Activated naive CD8-positive, alpha-beta T cell treated with anti-CD3 and anti-CD28 coated beads for 36 hours (primary cell): ENCODE data around the gene DPCD. TPM values are rescaled to one million over a fixed set of nuclear protein-coding genes. Genes with fewer than 3 reads are reported as not detected.

Source experiments
- DNase-seq: peaks from one replicate; pipeline ENCODE4 v3.0.0; 2021
- H3K27ac Mint-ChIP-seq: one replicate; pipeline ENCODE4 v1.8.0; 2022; ENCODE audit warnings: mild to moderate bottlenecking, moderate library complexity, mixed read lengths
- H3K27me3 Mint-ChIP-seq: one replicate; pipeline ENCODE4 v1.8.0; 2022; ENCODE audit warnings: mild to moderate bottlenecking, mixed read lengths
- H3K36me3 Mint-ChIP-seq: one replicate; pipeline ENCODE4 v1.8.0; 2021; ENCODE audit warnings: mild to moderate bottlenecking, mixed read lengths
- H3K4me1 Mint-ChIP-seq: one replicate; pipeline ENCODE4 v1.8.0; 2021; ENCODE audit warnings: mixed read lengths
- H3K4me3 Mint-ChIP-seq: one replicate; pipeline ENCODE4 v1.8.0; 2022; ENCODE audit warnings: mild to moderate bottlenecking, moderate library complexity, mixed read lengths
- H3K9me3 Mint-ChIP-seq: one replicate; pipeline ENCODE4 v1.8.0; 2022; ENCODE audit warnings: mixed read lengths
- total RNA-seq, 2 experiments: library from RNA; stranded (reverse); gene quantifications; one replicate each; pipeline ENCODE4 v1.2.3, GENCODE V29; 2021

Gene DPCD
- total RNA-seq, 2 experiments from 2014 or later = 20.4 to 22.9 TPM

DNA sequence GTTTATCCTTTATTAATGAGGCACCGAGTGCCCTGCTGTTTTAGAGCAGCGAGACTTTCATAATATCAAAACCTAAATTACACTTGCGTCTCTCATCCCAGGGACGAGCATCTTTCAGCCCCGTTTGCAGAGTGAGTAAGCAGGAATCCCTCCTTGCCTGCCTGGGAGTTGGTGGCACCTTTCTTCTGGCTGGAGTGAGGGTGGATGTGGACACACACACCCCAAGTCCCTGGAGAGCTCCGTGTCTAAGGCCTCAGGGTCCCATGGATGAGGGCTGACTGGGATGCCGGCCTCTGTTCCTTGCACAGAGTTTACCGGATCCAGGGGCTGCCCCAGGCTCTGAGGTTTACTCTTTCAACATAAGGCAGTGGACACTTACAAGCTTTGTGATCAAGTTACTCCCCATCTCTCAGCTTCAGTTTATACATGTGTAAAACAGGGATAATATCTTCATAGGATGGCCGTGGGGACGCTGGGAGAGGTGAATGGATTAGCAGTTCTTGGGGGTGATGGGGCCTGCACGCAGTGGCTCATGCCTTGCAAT lies 24.6 kb upstream of the DPCD start:
- Mint-ChIP-seq H3K9me3 (no peaks in the 10 kb centered on the region), H3K27me3 (peaks cover 43% of the 10 kb centered on the region), H3K4me3 (no peak overlapping the region), H3K4me1 (peaks cover 9% of the 10 kb centered on the region), H3K27ac (no peak overlapping the region), H3K36me3 (no peaks in the 10 kb centered on the region)
- no peak for DNase-seq

DNA sequence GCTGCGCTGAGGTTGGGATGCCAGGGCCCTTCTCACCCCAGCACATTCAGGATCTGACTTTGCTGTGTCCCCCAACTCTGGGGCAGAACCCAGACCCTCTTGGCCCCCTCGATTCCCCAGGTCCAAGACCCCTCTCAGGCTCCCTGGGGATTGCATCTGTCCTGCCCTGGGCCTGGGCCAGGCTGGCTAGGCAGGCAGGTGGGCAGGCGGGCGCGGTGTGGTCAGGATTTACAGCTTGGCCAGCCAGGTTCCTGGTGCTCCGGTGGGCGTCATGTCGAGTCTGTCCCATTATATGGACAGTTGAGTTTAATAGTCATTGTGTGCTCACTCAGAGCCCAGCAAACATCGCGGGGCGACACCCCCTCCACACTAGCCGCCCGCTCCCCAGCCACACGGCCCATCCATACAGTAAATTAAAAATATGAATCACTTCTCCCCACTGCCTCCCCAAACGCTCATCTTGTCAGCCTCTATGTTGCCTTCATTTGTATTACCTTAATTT lies 23.6 kb upstream of the DPCD start:
- H3K9me3 Mint-ChIP-seq = no peaks in the 10 kb centered on the region
- H3K27ac Mint-ChIP-seq = no peak overlapping the region
- no peaks in the 10 kb centered on the region for H3K36me3 Mint-ChIP-seq
- H3K27me3 Mint-ChIP-seq = peaks cover 53% of the 10 kb centered on the region
- H3K4me1 Mint-ChIP-seq = peaks cover 7% of the 10 kb centered on the region
- no peak for DNase-seq
- no peak overlapping the region for H3K4me3 Mint-ChIP-seq

DNA sequence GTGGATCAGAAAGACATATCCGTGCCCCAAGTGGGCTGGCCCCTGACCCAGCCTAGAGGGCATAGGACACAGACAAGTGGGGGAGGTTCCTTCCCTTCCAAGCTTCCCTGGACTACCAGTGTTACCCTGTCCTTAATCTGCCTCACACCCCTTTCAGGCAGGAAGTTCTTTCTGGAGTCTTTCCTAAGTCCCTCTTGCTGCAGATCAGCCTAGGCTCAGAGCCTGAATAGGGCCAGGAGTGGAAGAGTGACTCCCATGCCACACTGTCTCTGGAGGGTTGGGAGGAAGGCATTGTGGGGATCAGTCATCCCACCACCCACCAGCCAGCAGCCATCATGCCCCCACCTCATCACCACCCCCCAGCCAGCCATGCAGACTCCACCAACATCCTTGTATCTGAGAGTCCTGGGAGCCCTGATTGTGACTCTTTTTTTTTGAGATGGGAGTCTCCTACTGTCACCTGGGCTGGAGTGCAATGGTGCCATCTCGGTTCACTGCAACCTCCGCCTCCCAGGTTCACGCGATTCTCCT lies 22.7 kb upstream of the DPCD start:
- no peaks in the 10 kb centered on the region for H3K36me3 Mint-ChIP-seq
- no peaks in the 10 kb centered on the region for H3K9me3 Mint-ChIP-seq
- DNase-seq = no peak
- peaks cover 10% of the 10 kb centered on the region for H3K4me1 Mint-ChIP-seq
- H3K27me3 Mint-ChIP-seq = peaks cover 57% of the 10 kb centered on the region
- no peak overlapping the region for H3K27ac Mint-ChIP-seq
- no peak overlapping the region for H3K4me3 Mint-ChIP-seq

DNA sequence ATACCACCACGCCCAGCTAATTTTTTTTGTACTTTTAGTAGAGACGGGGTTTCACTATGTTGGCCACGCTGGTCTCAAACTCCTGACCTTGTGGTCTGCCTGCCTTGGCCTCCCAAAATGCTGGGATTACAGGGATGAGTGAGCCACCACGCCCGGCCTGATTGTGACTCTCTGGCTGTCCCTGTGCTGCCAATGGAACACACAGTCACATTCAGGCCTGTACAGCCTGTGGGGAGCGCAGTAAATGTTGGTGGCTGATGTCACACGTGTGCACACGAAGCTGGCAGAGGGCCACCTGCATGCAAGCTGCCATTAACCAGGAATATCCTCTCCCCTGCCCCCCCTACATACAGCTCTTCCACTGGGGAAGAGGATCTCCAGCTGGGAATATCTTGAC lies 22.2 kb upstream of the DPCD start:
- Mint-ChIP-seq H3K36me3 (no peaks in the 10 kb centered on the region), H3K4me1 (peaks cover 10% of the 10 kb centered on the region), H3K9me3 (no peaks in the 10 kb centered on the region), H3K27ac (no peak overlapping the region), H3K4me3 (no peak overlapping the region), H3K27me3 (peaks cover 61% of the 10 kb centered on the region)
- no peak for DNase-seq

DNA sequence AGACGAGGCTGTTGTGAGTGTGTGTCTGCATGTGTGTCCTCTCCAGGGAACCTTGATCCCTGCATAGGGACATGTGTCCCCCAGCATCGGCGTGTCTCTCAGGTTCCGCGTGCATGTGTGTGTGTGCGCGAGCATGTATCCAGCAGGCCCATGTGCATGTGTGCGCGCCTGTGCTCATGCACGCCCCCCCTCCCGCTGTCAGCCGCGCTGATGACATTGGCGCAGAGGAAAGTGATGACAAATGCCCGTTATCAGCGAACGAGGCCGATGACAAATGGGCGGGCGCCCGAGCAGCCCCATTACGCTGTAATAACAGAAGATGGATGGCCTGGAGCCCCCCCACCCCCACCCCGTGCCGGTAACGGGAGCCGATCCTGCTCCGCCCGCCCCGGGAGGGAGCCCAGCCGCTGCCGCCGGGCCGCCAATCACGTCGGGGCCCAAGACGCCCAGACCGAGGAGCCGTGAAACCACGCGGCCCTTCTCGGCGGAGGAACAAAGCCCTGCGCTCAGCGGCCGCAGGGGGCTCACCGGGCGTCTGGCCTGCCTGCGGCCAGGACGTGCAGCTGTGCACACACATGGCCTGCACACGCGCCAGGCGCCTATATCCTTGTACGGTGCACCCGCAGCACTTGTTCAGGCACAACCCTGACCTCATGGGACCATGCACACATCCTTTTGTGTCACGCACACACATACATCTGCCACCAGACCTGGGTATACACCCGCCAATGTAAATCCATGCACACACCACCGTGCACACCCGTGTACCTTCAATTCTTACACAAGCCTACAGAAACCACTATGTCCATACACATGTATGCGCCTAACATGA lies 21.6 kb upstream of the DPCD start:
- no peaks in the 10 kb centered on the region for H3K9me3 Mint-ChIP-seq
- peak; percentile 21 for DNase-seq
- H3K4me1 Mint-ChIP-seq = peaks cover 10% of the 10 kb centered on the region
- no peak overlapping the region for H3K27ac Mint-ChIP-seq
- no peaks in the 10 kb centered on the region for H3K36me3 Mint-ChIP-seq
- H3K27me3 Mint-ChIP-seq = peaks cover 64% of the 10 kb centered on the region
- no peak overlapping the region for H3K4me3 Mint-ChIP-seq

DNA sequence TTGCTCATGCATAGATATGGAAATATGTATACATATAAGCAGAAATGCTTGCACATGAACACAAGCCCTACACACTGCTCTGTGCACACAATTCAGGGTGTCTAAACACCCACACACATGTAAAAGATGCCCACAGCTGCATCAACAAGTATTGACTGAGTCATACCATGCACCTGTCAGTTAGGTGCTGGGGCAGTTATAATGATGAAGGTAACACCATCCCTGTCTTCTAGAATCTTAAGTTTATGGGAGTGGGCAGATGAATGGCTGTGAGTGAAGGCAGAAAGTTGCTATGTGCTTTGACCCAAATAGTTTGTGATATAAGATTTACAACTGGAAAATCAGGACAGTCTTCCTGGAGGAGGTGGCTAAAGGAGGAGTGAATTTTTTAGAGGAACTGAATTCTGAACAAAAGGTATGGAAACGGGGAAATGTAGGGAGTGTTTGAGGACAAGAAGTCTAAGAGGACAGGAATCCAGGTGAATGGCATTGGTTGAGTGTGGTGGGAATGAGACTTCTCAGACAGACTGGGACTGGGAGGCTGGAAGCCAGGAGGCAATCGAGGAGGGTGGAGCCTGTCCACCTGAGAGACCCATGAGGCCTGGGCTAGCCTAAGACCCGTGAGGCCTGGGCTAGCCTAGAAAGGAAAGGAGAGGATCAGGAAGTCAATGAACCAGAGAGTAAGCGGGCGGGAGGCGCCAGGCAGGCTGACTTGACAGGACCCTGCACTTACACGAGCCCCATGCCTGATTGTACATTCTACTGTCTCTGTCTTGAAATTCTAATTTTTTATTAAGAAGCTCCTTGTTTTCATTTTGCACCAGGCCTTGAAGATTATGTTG lies 20.7 kb upstream of the DPCD start:
- H3K4me3 Mint-ChIP-seq = no peak overlapping the region
- peaks cover 64% of the 10 kb centered on the region for H3K27me3 Mint-ChIP-seq
- H3K4me1 Mint-ChIP-seq = peaks cover 10% of the 10 kb centered on the region

DNA sequence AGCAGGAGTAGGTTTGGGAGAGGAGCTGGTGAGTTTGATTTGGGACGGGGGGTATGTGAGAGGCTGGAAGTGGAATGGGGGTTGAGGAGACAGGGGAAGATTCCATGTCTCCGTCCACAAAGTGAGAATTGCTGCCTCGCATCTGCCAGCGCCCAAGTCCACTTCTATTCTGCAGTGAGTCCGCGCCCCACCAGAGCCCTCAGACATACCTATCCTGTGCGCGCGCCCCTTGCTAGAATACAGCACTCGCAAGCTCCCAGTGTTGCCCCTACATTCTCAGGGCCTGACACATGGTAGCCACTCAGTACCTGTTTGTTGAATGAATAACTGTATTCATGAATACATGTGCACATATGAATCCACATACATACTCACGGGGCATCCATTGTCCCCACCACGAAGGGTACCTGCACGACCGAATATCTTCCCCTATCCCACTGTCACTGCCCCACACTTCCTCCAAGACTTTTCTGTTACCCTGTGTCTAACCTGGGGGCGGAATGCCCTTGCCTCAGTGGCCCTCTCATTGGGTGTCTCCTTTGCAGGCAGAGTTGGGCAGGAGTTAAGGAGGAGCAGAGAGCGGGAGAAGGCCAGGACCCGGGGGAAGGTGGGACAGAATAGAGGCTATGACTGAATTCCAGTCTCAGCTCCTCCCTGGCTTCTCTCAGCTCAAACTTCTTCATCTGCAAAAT lies 19.9 kb upstream of the DPCD start:
- Mint-ChIP-seq H3K27ac (no peak overlapping the region), H3K9me3 (no peaks in the 10 kb centered on the region), H3K36me3 (no peaks in the 10 kb centered on the region), H3K27me3 (peaks cover 64% of the 10 kb centered on the region), H3K4me1 (peaks cover 10% of the 10 kb centered on the region), H3K4me3 (peak overlapping the region; percentile 22)
- no peak for DNase-seq

More for the DNA sequence above, 20.7 kb upstream of the DPCD start:
- Mint-ChIP-seq H3K9me3 (no peaks in the 10 kb centered on the region), H3K27ac (no peak overlapping the region), H3K36me3 (no peaks in the 10 kb centered on the region)
- no peak for DNase-seq

DNA sequence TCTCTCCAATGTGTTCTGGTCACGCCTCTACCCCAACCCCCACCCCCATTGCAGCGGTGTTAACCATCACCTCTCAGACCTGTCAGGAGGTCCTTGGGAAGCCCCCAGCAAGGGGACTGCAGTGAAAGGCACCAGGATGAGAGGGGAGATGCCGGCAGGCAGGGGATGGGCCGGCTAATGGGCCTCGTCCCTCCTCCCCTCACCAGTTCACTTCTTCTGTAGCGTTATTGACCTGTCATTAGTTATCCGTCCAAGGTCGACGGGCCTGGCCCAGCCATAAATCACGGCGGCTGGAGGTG lies 18.8 kb upstream of the DPCD start:
- Mint-ChIP-seq H3K9me3 (no peaks in the 10 kb centered on the region), H3K4me3 (peak overlapping the region; percentile 75), H3K4me1 (peaks cover 10% of the 10 kb centered on the region), H3K27me3 (peaks cover 59% of the 10 kb centered on the region), H3K27ac (no peak overlapping the region), H3K36me3 (no peaks in the 10 kb centered on the region)
- no peak for DNase-seq

DNA sequence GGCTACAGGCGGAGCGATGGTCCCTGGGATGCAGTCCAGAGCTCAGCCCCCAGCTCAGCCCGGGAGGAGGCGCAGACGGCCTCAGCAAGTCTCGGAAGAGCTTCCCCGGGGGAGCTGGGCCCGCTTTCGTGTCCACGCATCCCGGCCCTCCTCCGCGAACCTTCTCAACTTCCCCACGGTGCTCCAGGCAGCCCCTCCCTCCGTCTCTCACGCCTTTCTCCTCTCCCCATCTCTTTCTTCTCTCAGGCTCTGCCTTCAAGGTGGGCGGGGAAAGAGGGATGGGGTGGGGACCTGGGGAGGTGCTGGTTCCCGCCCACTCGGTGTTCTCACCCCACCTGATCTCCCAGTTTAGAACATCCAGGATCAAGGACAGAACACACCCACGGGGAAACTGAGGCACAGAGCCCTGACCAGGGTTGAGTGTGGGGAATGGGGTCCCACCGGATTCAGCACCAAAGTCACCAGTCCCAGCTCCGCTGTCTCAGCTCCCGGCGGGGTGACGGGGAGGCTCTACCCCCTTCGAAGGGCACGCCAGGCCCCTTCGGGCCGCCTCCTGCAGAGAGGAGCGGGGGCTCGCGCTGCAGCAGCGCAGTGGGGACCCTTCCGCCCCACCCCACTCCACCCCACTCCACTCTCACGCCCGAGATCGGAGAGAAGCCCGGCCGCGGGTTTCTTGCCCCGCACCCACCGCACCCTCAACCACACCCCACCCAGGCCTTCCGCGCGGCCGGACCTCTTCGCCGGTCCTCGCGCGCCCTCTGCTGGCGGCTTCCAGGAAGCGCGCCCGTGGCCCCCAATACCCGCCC lies 18.3 kb upstream of the DPCD start:
- no peak overlapping the region for H3K27ac Mint-ChIP-seq
- no peaks in the 10 kb centered on the region for H3K36me3 Mint-ChIP-seq
- peak; percentile 85 for DNase-seq
- H3K9me3 Mint-ChIP-seq = no peaks in the 10 kb centered on the region
- H3K4me3 Mint-ChIP-seq = peak overlapping the region; percentile 75
- H3K4me1 Mint-ChIP-seq = peaks cover 10% of the 10 kb centered on the region
- H3K27me3 Mint-ChIP-seq = peaks cover 57% of the 10 kb centered on the region

DNA sequence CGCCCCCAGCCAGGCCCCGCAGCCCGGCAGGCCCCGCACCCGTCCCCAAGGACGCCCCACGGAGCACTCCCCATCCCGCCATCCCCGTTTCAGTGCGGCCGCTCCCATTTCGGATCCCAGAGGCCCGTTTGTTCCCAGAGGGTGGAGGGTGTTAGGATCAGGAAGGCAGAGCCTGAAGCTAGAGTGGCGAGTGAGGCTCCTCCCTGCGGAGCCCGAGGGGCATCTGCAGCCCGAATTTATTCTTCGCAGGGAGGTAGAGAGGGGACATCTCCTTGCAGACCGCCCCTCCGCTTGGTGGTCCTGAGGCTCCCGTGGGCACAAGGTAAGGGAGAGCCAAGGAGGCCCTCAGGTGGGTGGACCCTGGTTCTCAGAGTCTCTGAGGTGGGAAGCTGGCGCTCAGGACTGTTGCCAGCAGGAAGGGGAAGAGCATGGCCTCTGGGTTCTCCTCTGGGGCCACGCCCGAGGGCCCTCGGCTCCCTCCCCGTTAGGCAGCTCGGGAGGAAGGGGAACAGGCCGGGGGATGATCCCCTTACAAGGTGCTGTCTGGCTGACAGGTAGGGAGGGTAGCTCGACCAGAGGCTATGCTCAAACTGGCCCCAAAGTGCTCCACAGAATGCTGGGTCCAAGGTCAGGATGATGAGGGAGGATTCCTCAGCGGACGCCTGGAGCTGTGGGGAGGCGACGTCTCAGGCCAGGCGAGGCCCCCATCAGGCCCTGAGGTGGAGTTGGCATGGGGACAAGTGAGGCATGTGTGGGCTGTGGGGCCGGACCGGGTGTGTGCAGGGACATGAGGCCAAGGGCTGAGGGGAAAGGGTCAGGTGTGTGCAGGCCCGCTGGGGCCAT lies 17.5 kb upstream of the DPCD start:
- no peaks in the 10 kb centered on the region for H3K9me3 Mint-ChIP-seq
- H3K27ac Mint-ChIP-seq = no peak overlapping the region
- H3K36me3 Mint-ChIP-seq = no peaks in the 10 kb centered on the region
- H3K4me3 Mint-ChIP-seq = peak overlapping the region; percentile 75
- no peak for DNase-seq
- H3K27me3 Mint-ChIP-seq = peaks cover 49% of the 10 kb centered on the region
- peaks cover 10% of the 10 kb centered on the region for H3K4me1 Mint-ChIP-seq

DNA sequence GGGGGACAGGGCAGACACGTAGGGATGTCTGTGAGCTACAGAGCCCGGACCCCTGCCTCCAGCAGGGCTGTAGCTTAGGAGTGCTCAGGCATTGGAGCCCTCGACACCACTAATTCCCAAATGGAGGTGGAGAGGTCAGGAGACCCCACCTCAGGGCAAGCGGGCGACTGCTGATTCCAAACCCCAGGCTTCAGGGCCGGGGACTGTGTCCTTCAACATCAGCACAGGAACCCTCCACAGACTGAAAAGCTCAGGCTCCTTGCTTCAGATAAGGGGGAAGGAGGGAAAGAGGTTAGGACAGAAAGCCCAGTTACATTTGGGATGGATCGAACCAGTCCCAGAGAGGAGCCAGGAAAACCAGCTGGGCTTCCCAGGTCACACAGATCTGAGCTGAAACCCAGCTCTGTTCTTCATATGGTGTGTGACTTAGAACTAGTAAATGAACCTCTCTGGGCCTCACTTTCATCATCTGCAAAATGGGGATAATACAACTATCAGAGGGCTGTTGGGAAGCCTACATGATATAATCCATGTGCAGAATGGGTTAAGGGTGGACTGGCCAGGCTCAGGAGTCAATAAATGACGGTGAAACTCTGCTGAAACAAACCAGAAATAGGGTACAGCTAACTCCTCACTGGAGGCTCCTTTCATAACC lies 16.7 kb upstream of the DPCD start:
- no peak overlapping the region for H3K4me3 Mint-ChIP-seq
- peaks cover 41% of the 10 kb centered on the region for H3K27me3 Mint-ChIP-seq
- DNase-seq = no peak
- peaks cover 8% of the 10 kb centered on the region for H3K4me1 Mint-ChIP-seq
- no peaks in the 10 kb centered on the region for H3K36me3 Mint-ChIP-seq
- no peaks in the 10 kb centered on the region for H3K9me3 Mint-ChIP-seq
- no peak overlapping the region for H3K27ac Mint-ChIP-seq

DNA sequence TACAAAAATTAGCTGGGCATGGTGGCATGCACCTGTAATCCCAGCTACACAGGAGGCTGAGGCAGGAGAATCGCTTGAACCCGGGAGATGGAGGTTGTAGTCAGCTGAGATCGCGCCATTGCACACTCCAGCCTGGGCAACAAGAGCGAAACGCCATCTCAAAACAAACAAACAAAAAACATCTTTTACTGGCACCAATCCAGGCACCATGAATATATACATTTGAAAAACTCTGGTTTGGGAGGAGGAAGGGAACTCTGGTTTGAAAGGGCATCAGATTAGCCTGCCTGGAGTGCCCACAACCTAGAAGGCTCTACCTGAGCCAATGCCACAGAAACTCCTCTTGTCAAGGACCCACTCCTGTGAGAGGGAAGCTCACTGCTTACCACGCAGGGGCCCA lies 16.0 kb upstream of the DPCD start:
- H3K27me3 Mint-ChIP-seq = peaks cover 35% of the 10 kb centered on the region
- H3K27ac Mint-ChIP-seq = no peak overlapping the region
- no peaks in the 10 kb centered on the region for H3K9me3 Mint-ChIP-seq
- H3K4me1 Mint-ChIP-seq = peaks cover 5% of the 10 kb centered on the region
- no peak overlapping the region for H3K4me3 Mint-ChIP-seq
- no peaks in the 10 kb centered on the region for H3K36me3 Mint-ChIP-seq
- no peak for DNase-seq

DNA sequence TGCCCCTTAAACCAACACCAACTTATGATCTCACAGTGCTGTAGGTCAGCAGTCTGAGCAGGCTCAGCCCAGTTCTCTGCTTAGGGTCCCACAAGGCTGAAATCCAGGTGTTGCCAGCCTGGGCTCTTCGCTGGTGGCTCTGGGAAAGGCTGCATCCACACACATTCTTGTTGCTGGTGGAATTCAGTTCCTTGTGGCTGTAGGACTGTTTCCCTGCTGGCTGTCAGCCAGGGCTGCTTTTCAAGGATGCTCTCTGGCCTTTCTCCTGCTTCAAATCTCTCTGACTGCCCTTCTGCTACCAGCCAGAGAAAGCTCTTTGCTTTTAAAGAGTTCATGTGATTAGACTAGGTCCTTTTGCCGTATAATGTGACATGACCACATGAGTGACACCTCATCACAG lies 15.3 kb upstream of the DPCD start:
- peaks cover 2% of the 10 kb centered on the region for H3K36me3 Mint-ChIP-seq
- H3K4me1 Mint-ChIP-seq = peaks cover 5% of the 10 kb centered on the region
- no peak overlapping the region for H3K27ac Mint-ChIP-seq
- DNase-seq = no peak
- peaks cover 29% of the 10 kb centered on the region for H3K27me3 Mint-ChIP-seq
- H3K4me3 Mint-ChIP-seq = no peak overlapping the region
- no peaks in the 10 kb centered on the region for H3K9me3 Mint-ChIP-seq
